ENCODE measurements around the gene DNAJB5.

Gene DNAJB5

DNA sequence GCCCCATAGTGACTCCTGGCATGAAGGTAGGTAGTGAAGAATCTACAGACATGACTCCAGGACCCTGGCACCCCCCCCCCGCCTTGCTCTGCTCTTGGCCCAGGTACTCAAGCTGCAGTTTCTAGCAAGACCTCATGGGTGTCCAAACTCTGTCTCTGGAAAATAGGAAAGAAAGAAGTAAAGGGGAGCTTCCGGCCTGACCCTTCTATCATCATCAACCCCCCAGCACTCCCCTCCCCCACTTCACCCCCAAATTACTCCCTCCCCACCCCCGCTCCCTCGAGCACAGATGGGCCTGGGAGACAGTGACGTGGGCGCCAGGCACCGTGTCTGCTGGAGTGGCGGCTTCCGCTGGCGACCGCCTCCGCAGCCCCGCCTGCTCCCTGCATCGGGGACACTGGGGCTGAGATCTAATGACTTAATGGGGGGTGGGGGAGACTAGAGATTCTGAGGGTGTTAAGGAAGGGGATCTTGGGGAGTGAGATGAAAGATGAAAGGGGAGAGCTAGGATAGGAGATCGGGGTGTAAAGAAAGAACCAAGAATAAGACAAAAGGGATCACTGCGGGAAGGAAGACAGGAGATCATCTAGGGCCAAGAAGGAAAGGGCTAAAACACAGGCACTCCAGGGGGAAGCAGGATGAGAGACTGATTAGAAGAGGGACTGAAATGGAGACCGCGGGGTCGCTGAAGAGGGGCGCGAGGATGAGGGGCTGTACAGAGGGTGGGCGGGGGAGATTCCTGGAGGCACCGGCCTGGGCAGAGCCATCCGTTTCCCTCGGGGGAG, 1.1 kb upstream of the DNAJB5 start:
- peak overlapping the region; percentile 53; the same call in 1 of the 2 replicates for H3K9ac ChIP-seq (ENCODE audit: low read depth, low read length)
- H4K20me1 ChIP-seq (ENCODE audit: insufficient read depth, low read length) = no peaks in the 10 kb centered on the region
- H2AFZ ChIP-seq (ENCODE audit: low read depth, low read length) = peak overlapping the region; percentile 98
- peak overlapping the region; percentile 88 for H3K4me2 ChIP-seq (ENCODE audit: insufficient read depth, low read length)
- peak overlapping the region in 1 of 2 experiments; percentile 80; a peak in 2 of 4 replicates for H3K4me3 ChIP-seq (ENCODE audit: low read depth in 1 of 2, low read length in 2 of 2)
- TF ChIP-seq EZH2 (IDR thresholded peaks at IDR 0.05; ENCODE audit: borderline replicate concordance, low read depth, low read length, severe bottlenecking) = no peak
- TF ChIP-seq, protein P1, sequence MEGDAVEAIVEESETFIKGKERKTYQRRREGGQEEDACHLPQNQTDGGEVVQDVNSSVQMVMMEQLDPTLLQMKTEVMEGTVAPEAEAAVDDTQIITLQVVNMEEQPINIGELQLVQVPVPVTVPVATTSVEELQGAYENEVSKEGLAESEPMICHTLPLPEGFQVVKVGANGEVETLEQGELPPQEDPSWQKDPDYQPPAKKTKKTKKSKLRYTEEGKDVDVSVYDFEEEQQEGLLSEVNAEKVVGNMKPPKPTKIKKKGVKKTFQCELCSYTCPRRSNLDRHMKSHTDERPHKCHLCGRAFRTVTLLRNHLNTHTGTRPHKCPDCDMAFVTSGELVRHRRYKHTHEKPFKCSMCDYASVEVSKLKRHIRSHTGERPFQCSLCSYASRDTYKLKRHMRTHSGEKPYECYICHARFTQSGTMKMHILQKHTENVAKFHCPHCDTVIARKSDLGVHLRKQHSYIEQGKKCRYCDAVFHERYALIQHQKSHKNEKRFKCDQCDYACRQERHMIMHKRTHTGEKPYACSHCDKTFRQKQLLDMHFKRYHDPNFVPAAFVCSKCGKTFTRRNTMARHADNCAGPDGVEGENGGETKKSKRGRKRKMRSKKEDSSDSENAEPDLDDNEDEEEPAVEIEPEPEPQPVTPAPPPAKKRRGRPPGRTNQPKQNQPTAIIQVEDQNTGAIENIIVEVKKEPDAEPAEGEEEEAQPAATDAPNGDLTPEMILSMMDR (IDR thresholded peaks at IDR 0.05; ENCODE audit: borderline replicate concordance, extremely low read depth, low read length, poor library complexity, severe bottlenecking) = no peak
- no peaks in the 10 kb centered on the region for H3K27me3 ChIP-seq (ENCODE audit: insufficient read depth, low read length, poor library complexity)
- H3K27ac ChIP-seq (ENCODE audit: low read length) = peak overlapping the region; percentile 77
- ATAC-seq (ENCODE audit: insufficient read depth, low read depth) = no peak
- H3K36me3 ChIP-seq (ENCODE audit: insufficient read depth, low read length) = no peaks in the 10 kb centered on the region
- no peak for DNase-seq
- no peaks in the 10 kb centered on the region for H3K79me2 ChIP-seq (ENCODE audit: insufficient read depth, low read length)
- no peaks in the 10 kb centered on the region for H3K9me3 ChIP-seq (ENCODE audit: insufficient read depth, low read length, severe bottlenecking)
- H3K4me1 ChIP-seq (ENCODE audit: insufficient read depth, low read length) = peaks cover 25% of the 10 kb centered on the region

DNA sequence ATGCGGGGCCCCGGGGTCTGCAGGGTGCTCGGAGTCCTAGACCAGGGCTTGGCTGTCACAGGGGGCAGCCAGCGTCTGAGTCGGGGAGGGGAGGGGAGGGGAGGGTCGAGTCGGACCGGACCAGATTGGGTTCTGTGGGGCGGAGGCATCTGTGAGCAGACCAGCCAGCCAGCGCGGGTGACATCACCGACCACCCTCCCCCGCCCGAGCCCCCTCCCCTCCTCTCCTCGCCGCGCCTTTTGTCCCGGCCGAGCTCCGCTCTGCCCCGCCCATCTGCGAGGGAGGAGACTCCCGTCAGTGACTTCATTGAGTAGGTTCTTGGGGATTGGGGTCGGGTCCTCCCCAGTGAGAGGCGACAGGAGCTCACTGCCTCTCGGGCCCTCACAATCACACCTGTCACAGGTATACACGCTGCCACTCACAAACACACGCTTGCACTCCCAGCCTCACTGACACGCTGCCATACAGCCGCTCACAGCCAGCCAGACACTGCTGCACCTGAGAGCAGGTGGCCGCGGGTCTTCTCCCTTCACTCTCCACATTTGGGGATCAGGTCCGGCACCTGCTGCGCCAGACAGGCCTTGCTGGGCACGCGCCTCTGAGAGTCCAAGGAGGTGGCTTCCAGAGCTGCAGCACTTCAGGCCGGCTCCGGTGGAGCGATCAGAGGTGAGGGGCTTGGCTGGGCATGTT, 546 bp downstream of the DNAJB5 start:
- Histone ChIP-seq H3K9ac (ENCODE audit: low read depth, low read length) (peak overlapping the region; percentile 62), H3K4me3 (ENCODE audit: low read depth in 1 of 2, low read length in 2 of 2) (peak overlapping the region; percentile 42 to 80; a peak in 3 of 4 replicates), H4K20me1 (ENCODE audit: insufficient read depth, low read length) (no peaks in the 10 kb centered on the region), H2AFZ (ENCODE audit: low read depth, low read length) (peak overlapping the region; percentile 98), H3K4me1 (ENCODE audit: insufficient read depth, low read length) (peaks cover 23% of the 10 kb centered on the region), H3K36me3 (ENCODE audit: insufficient read depth, low read length) (no peaks in the 10 kb centered on the region), H3K79me2 (ENCODE audit: insufficient read depth, low read length) (no peaks in the 10 kb centered on the region), H3K27ac (ENCODE audit: low read length) (peak overlapping the region; percentile 47; the same call in 1 of the 2 replicates), H3K27me3 (ENCODE audit: insufficient read depth, low read length, poor library complexity) (no peaks in the 10 kb centered on the region), H3K4me2 (ENCODE audit: insufficient read depth, low read length) (peak overlapping the region; percentile 88), H3K9me3 (ENCODE audit: insufficient read depth, low read length, severe bottlenecking) (no peaks in the 10 kb centered on the region)
- no peak for TF ChIP-seq EZH2 (IDR thresholded peaks at IDR 0.05; ENCODE audit: borderline replicate concordance, low read depth, low read length, severe bottlenecking)
- peak; percentile 57 for DNase-seq
- ATAC-seq (ENCODE audit: insufficient read depth, low read depth) = peak; percentile 12

DNA sequence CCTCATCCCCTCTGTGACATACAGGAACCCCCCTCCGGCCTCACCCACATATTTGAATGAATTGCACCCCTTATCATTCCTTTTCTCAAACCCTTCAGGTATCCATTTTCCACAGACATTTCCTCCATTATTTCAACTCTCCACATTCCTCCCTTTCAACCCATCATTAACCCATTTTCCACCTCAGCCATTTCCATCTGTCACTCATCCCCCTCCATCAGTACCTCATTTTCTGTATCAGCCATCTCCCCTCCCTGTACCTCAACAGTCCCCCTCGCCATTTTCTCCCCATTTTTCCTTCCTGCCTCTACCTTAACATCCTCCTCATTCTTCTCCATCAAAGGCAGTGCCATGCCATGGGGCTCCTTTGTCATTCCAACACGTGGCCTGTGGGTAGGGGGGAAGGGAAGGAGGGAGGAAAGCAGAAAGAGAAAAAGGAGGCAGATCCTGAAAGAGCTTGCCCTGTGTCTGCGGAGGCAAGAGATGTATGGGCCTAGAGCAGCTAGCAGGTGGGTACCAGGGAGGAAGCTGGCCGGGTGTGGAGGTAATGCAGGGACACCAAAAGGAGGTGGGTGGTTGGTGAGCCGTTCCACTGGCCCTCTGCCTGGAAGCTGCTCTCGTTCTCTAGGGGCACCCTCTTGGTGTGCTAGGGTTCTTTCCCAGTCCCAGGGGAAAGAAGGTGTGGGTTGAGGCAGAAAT, 1.5 kb downstream of the DNAJB5 start:
- Histone ChIP-seq H3K9me3 (ENCODE audit: insufficient read depth, low read length, severe bottlenecking) (no peaks in the 10 kb centered on the region), H3K27me3 (ENCODE audit: insufficient read depth, low read length, poor library complexity) (no peaks in the 10 kb centered on the region), H2AFZ (ENCODE audit: low read depth, low read length) (no peak overlapping the region), H3K4me2 (ENCODE audit: insufficient read depth, low read length) (peak overlapping the region; percentile 88; the same call in 1 of the 2 replicates), H3K9ac (ENCODE audit: low read depth, low read length) (no peak overlapping the region), H4K20me1 (ENCODE audit: insufficient read depth, low read length) (no peaks in the 10 kb centered on the region), H3K4me1 (ENCODE audit: insufficient read depth, low read length) (peaks cover 23% of the 10 kb centered on the region), H3K79me2 (ENCODE audit: insufficient read depth, low read length) (no peaks in the 10 kb centered on the region), H3K4me3 (ENCODE audit: low read depth in 1 of 2, low read length in 2 of 2) (no peak overlapping the region), H3K36me3 (ENCODE audit: insufficient read depth, low read length) (no peaks in the 10 kb centered on the region), H3K27ac (ENCODE audit: low read length) (no peak overlapping the region)
- ATAC-seq (ENCODE audit: insufficient read depth, low read depth) (no peak), DNase-seq (no peak)
- TF ChIP-seq, protein P1 (IDR thresholded peaks at IDR 0.05; ENCODE audit: borderline replicate concordance, extremely low read depth, low read length, poor library complexity, severe bottlenecking) = no peak
- TF ChIP-seq EZH2 (IDR thresholded peaks at IDR 0.05; ENCODE audit: borderline replicate concordance, low read depth, low read length, severe bottlenecking) = no peak

All from DND-41 (cell line).